KMS-11 (cell line): ENCODE measurements around the gene ST3GAL5.
A peak's percentile ranks its signal among the peaks of the same experiment; 100 is the strongest.

Source experiments
- H2AFZ ChIP-seq: fragments of 200-600 bp; sonication (generic); 2 replicates; pipeline ENCODE4 v1.6.1; 2016; ENCODE audit warnings: antibody characterized with exemption, mixed run types, low read depth
- H3K27ac ChIP-seq: fragments of 200-600 bp; sonication (generic); 2 replicates; pipeline ENCODE4 v1.6.1; 2016; ENCODE audit warnings: mild to moderate bottlenecking, mixed run types
- H3K27me3 ChIP-seq: fragments of 200-600 bp; sonication (generic); 2 replicates; pipeline ENCODE4 v1.6.1; 2017; ENCODE audit warnings: mild to moderate bottlenecking, low read depth, mixed run types, moderate library complexity; ENCODE audit not compliant: insufficient read depth
- H3K36me3 ChIP-seq: fragments of 200-600 bp; sonication (generic); 2 replicates; pipeline ENCODE4 v1.6.1; 2017; ENCODE audit warnings: mild to moderate bottlenecking, mixed run types; ENCODE audit not compliant: insufficient read depth
- H3K4me1 ChIP-seq: fragments of 200-600 bp; sonication (generic); 2 replicates; pipeline ENCODE4 v1.6.1; 2016; ENCODE audit warnings: mild to moderate bottlenecking, low read depth, mixed run types; ENCODE audit not compliant: poor library complexity, severe bottlenecking
- H3K4me2 ChIP-seq: fragments of 200-600 bp; sonication (generic); 2 replicates; pipeline ENCODE4 v1.7.0; 2016; ENCODE audit warnings: mild to moderate bottlenecking, mixed run types
- H3K4me3 ChIP-seq: fragments of 200-600 bp; sonication (generic); IDR thresholded peaks from 2 replicates; pipeline ENCODE4 v1.6.1; 2017; ENCODE audit warnings: low read depth, low read length, mixed read lengths; ENCODE audit not compliant: insufficient read depth
- H3K79me2 ChIP-seq: fragments of 200-600 bp; sonication (generic); 2 replicates; pipeline ENCODE4 v1.6.1; 2016; ENCODE audit warnings: low read depth, mixed run types; ENCODE audit not compliant: insufficient read depth
- H3K9ac ChIP-seq: fragments of 200-600 bp; sonication (generic); 2 replicates; pipeline ENCODE4 v1.6.1; 2016; ENCODE audit warnings: mild to moderate bottlenecking, mixed run types
- H4K20me1 ChIP-seq: fragments of 200-600 bp; sonication (generic); 2 replicates; pipeline ENCODE4 v1.6.1; 2016; ENCODE audit warnings: mild to moderate bottlenecking, mixed run types; ENCODE audit not compliant: insufficient read depth
- CTCF ChIP-seq: fragments of 200-600 bp; sonication (generic); conservative IDR thresholded peaks from 2 replicates; pipeline ENCODE4 v1.6.1; 2017; ENCODE audit warnings: low read depth, mild to moderate bottlenecking, antibody characterized with exemption, low read length, moderate library complexity, mixed read lengths

Gene ST3GAL5

GRCh38 chr2:85913884-85914881 is 25.4 kb upstream of the ST3GAL5 start:
- Histone ChIP-seq H3K9ac (no peak overlapping the region), H2AFZ (no peak overlapping the region), H4K20me1 (no peaks in the 10 kb centered on the region), H3K36me3 (no peaks in the 10 kb centered on the region), H3K27me3 (no peaks in the 10 kb centered on the region), H3K4me1 (peaks cover 11% of the 10 kb centered on the region), H3K4me2 (no peak overlapping the region), H3K4me3 (no peak overlapping the region), H3K27ac (no peak overlapping the region), H3K79me2 (no peaks in the 10 kb centered on the region)
- no peak for TF ChIP-seq CTCF

GRCh38 chr2:85911814-85912692 is 23.3 kb upstream of the ST3GAL5 start:
- no peaks in the 10 kb centered on the region for H3K27me3 ChIP-seq
- no peak overlapping the region for H2AFZ ChIP-seq
- H4K20me1 ChIP-seq = no peaks in the 10 kb centered on the region
- no peak overlapping the region for H3K4me3 ChIP-seq
- TF ChIP-seq CTCF = no peak
- H3K4me1 ChIP-seq = peaks cover 11% of the 10 kb centered on the region
- H3K4me2 ChIP-seq = no peak overlapping the region
- no peaks in the 10 kb centered on the region for H3K36me3 ChIP-seq
- H3K27ac ChIP-seq = no peak overlapping the region
- H3K9ac ChIP-seq = no peak overlapping the region
- no peaks in the 10 kb centered on the region for H3K79me2 ChIP-seq

- Histone ChIP-seq H3K4me2 (0 out of 2 replicates have a peak overlapping the region, but pooled peaks have one; percentile 9), H2AFZ (no peak overlapping the region), H3K4me3 (no peak overlapping the region)
These were observed 22.3 kb upstream of the ST3GAL5 start for GRCh38 chr2:85911097-85911496.

More at GRCh38 chr2:85911097-85911496, 22.3 kb upstream of the ST3GAL5 start:
- TF ChIP-seq CTCF = no peak
- H3K4me1 ChIP-seq = peaks cover 11% of the 10 kb centered on the region
- H3K9ac ChIP-seq = no peak overlapping the region
- H3K36me3 ChIP-seq = no peaks in the 10 kb centered on the region
- H3K79me2 ChIP-seq = no peaks in the 10 kb centered on the region
- no peak overlapping the region for H3K27ac ChIP-seq
- no peaks in the 10 kb centered on the region for H4K20me1 ChIP-seq
- H3K27me3 ChIP-seq = no peaks in the 10 kb centered on the region
